Activated naive CD8-positive, alpha-beta T cell treated with anti-CD3 and anti-CD28 coated beads, Interleukin-2, amount 50 U/mL, for 24 hours (primary cell): Measurements from ENCODE around the gene DDHD1.
"Not testable (repeated sequence)": the region's sequence is repeated elsewhere in the genome, so short reads cannot be mapped to it uniquely, and the experiment has no call there.

Experiments used
- ATAC-seq: fragments of 150-1000 bp; cut with Tn5 transposase; one replicate; pipeline ENCODE4 v1.10.0; 2021
- DNase-seq: peaks from one replicate; pipeline ENCODE4 v3.0.0; 2021
- H3K27ac Mint-ChIP-seq: one replicate; pipeline ENCODE4 v1.8.0; 2021; ENCODE audit warnings: mild to moderate bottlenecking, mixed read lengths
- H3K27me3 Mint-ChIP-seq: one replicate; pipeline ENCODE4 v1.8.0; 2021; ENCODE audit warnings: mixed read lengths
- H3K36me3 Mint-ChIP-seq: one replicate; pipeline ENCODE4 v1.8.0; 2021; ENCODE audit warnings: low read depth, mixed read lengths
- H3K4me1 Mint-ChIP-seq: one replicate; pipeline ENCODE4 v1.8.0; 2021; ENCODE audit warnings: mixed read lengths
- H3K4me3 Mint-ChIP-seq: one replicate; pipeline ENCODE4 v1.8.0; 2021; ENCODE audit warnings: mild to moderate bottlenecking, moderate library complexity, mixed read lengths
- H3K9me3 Mint-ChIP-seq: one replicate; pipeline ENCODE4 v1.8.0; 2021; ENCODE audit warnings: mixed read lengths

DDHD1 gene

GRCh38 chr14:53106768-53107167 lies 46.4 kb downstream of the DDHD1 start:
- H3K27me3 Mint-ChIP-seq, result no peaks in the 10 kb centered on the region
- peaks cover 20% of the 10 kb centered on the region for H3K36me3 Mint-ChIP-seq
- peak overlapping the region; percentile 60 for H3K27ac Mint-ChIP-seq
- ATAC-seq (no peak), DNase-seq (no peak)
- H3K9me3 Mint-ChIP-seq, result no peaks in the 10 kb centered on the region
- no peak overlapping the region for H3K4me3 Mint-ChIP-seq
- peaks cover 17% of the 10 kb centered on the region for H3K4me1 Mint-ChIP-seq

- DNase-seq (no peak), ATAC-seq (no peak)
- peaks cover 23% of the 10 kb centered on the region for H3K36me3 Mint-ChIP-seq
- no peaks in the 10 kb centered on the region for H3K27me3 Mint-ChIP-seq
- no peak overlapping the region for H3K27ac Mint-ChIP-seq
- no peaks in the 10 kb centered on the region for H3K9me3 Mint-ChIP-seq
- no peak overlapping the region for H3K4me3 Mint-ChIP-seq
- peaks cover 17% of the 10 kb centered on the region for H3K4me1 Mint-ChIP-seq
Measured at GRCh38 chr14:53103636-53104340, 49.3 kb downstream of the DDHD1 start.

GRCh38 chr14:53093206-53093605 lies 59.9 kb downstream of the DDHD1 start:
- Mint-ChIP-seq H3K4me3 (no peak overlapping the region), H3K36me3 (peaks cover 52% of the 10 kb centered on the region), H3K27ac (peak overlapping the region; percentile 57), H3K27me3 (no peaks in the 10 kb centered on the region), H3K4me1 (peaks cover 13% of the 10 kb centered on the region), H3K9me3 (peaks cover 9% of the 10 kb centered on the region)
- DNase-seq (no peak), ATAC-seq (no peak)

DNA sequence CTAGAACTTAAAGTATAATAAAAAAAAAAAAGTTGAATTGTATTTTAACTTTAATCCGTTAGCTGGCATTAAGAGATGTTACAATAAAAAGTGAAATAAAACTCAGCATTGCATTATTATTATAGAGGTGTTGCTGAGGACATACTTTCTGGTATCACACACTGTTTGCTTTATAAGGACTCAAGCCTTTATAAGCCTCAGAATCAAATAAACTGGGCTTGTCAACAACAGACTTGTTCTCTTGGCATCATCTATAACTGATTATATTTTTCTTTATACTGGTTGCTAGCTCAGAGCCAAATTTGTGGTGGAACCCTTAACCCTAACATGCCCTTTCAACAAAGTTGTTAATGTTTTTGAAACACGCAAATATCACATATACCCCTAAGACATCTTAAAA lies 62.3 kb downstream of the DDHD1 start:
- Mint-ChIP-seq H3K27ac (no peak overlapping the region), H3K27me3 (no peaks in the 10 kb centered on the region), H3K4me3 (no peak overlapping the region), H3K9me3 (peaks cover 9% of the 10 kb centered on the region), H3K36me3 (peaks cover 59% of the 10 kb centered on the region), H3K4me1 (peaks cover 23% of the 10 kb centered on the region)
- ATAC-seq, result no peak
- DNase-seq, result no peak

DNA sequence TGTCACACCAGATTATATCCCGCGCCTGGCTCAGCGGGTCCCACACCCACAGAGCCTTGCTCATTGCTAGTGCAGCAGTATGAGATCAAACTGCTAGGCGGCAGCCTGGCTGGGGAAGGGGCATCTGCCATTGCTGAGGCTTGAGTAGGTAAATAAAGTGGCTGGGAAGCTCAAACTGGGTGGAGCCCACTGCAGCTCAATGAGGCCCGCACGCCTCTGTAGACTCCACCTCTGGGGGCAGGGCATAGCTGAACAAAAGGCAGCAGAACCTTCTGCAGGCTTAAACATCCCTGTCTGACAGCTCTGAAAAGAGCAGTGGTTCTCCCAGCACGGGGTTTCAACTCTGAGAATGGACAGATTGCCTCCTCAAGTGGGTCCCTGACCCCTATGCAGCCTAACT lies 68.2 kb downstream of the DDHD1 start:
- not testable (repeated sequence) for H3K9me3 Mint-ChIP-seq, DNase-seq, H3K4me3 Mint-ChIP-seq, H3K27me3 Mint-ChIP-seq, H3K27ac Mint-ChIP-seq, ATAC-seq
- Mint-ChIP-seq H3K36me3 (peaks cover 70% of the 10 kb centered on the region), H3K4me1 (peaks cover 16% of the 10 kb centered on the region)

GRCh38 chr14:53064475-53064874 lies 88.6 kb downstream of the DDHD1 start:
- no peak overlapping the region for H3K27ac Mint-ChIP-seq
- ATAC-seq (no peak), DNase-seq (no peak)
- H3K4me1 Mint-ChIP-seq, result peaks cover 10% of the 10 kb centered on the region
- no peaks in the 10 kb centered on the region for H3K9me3 Mint-ChIP-seq
- peaks cover 22% of the 10 kb centered on the region for H3K36me3 Mint-ChIP-seq
- H3K4me3 Mint-ChIP-seq, result no peak overlapping the region
- H3K27me3 Mint-ChIP-seq, result no peaks in the 10 kb centered on the region

DNA sequence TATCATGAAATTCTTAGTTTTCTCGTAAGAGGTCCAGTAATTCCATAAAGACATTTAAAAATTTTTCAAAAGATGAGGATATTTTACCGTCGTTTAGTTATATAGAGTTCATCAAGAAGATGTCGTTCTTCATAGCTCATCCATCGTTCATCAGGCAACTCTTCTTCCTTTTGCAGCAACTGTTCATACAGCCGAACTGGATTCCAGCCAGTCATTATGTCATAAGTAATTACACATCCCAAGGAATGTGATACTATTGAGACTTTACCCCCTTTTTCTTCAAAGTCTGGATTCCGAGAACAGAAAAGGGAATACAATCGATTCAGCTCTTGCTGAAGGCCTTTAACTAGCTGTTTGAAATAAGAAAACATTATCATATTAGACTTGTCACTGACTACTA lies 90.3 kb downstream of the DDHD1 start:
- Mint-ChIP-seq H3K4me3 (no peak overlapping the region), H3K4me1 (peaks cover 12% of the 10 kb centered on the region), H3K36me3 (peaks cover 24% of the 10 kb centered on the region), H3K27ac (no peak overlapping the region), H3K27me3 (no peaks in the 10 kb centered on the region), H3K9me3 (no peaks in the 10 kb centered on the region)
- ATAC-seq (no peak), DNase-seq (no peak)

DNA sequence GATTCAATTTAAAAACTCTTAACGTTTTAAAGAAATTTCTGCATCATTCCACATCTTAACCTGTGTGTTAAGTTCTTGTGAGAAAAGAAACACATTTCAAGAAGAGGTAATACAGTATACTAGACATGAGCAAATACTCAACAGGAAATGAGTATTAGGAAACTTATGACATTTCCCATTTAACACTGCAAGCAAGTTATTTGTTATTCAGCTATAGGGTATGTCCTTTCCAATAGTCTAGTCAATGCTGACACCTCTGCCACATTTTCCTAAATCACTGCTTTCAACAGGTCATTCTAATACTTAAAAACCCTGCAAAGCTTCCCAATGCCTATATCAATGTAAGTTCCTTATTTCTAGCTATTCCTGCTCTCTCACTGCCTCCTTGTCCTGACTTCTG lies 93.1 kb downstream of the DDHD1 start:
- Mint-ChIP-seq H3K27ac (peak overlapping the region; percentile 1), H3K4me1 (peaks cover 12% of the 10 kb centered on the region), H3K9me3 (no peaks in the 10 kb centered on the region), H3K4me3 (no peak overlapping the region), H3K36me3 (peaks cover 22% of the 10 kb centered on the region), H3K27me3 (no peaks in the 10 kb centered on the region)
- ATAC-seq (peak; percentile 90), DNase-seq (no peak)

DNA sequence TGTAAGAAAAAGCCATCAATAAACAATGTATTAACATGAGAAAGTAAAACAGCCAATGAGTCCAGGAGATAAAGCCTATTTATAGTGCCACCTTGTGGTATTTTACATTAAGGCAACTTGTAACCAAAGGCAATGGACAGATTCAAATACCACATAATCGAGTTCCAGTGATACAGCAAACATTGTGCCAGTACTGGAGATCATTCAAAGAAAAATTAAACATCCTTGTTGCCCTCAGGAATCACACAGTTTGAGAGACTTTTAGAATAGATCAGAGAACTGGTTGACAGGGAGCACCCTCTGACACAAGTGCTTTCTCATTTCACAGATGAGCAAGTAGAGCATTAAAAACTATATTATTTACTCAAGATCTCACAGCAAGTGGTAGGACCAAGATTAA lies 98.1 kb downstream of the DDHD1 start:
- no peak overlapping the region for H3K4me3 Mint-ChIP-seq
- no peaks in the 10 kb centered on the region for H3K27me3 Mint-ChIP-seq
- no peak overlapping the region for H3K27ac Mint-ChIP-seq
- H3K4me1 Mint-ChIP-seq, result peaks cover 4% of the 10 kb centered on the region
- peaks cover 22% of the 10 kb centered on the region for H3K36me3 Mint-ChIP-seq
- ATAC-seq (peak; percentile 61), DNase-seq (no peak)
- H3K9me3 Mint-ChIP-seq, result no peaks in the 10 kb centered on the region

DNA sequence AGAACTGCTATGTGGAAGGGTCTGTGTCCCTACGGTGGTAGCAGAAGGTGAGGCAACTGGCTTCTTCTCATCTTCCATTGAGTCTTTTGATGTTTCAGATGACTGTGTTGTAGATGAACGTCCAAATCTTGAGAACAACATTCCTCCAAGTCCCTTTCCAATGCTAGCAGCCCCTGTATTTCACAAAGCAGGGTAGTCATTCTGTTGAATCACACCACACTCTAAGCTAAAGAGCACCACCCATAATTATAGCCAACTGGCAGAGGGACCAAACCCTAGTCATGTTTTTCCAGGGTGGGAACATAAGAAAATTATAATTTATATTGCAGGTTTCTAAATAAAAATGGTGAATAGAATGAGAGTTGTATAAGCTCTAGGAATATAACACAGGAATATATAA lies 98.7 kb downstream of the DDHD1 start:
- Mint-ChIP-seq H3K27ac (no peak overlapping the region), H3K27me3 (no peaks in the 10 kb centered on the region), H3K4me1 (peaks cover 2% of the 10 kb centered on the region), H3K36me3 (peaks cover 24% of the 10 kb centered on the region), H3K4me3 (no peak overlapping the region), H3K9me3 (no peaks in the 10 kb centered on the region)
- DNase-seq (no peak), ATAC-seq (no peak)

GRCh38 chr14:53048631-53049030 lies 104.5 kb downstream of the DDHD1 start:
- H3K27ac Mint-ChIP-seq, result no peak overlapping the region

DNA sequence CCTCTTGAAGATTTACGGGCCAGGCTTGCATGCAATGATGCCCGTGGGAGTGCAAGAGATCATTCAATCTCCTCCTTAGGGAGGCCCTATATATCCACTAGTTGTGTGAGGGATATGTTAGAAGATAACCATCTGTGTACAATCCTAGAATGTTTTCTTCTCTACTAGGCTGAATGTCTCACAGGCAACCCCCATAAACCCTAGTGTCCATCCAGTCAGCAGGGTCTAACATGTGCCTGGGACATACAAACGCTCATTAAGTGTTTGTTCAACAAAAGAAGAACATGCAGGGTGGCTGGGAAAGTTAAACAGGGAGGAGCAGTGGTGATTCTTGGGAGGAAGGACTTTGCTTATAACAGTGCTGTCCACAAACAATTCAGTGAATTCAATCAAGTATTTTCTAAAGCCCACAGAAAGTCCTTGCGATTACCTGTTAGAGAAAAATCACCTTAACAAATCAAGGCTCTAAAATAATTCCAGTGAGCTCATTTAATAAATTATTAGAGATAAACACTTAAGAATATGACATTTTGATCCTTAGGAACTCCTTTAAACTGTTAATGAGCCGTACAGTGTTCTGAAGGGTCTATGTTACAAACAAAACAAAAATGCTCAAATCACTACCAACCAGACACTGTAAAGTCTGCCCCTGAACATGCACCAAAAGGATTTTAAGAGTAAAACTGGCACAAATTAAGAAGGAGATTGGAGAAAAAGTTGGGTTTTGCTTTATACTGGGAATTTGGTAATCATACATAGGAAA lies 105.6 kb downstream of the DDHD1 start:
- no peaks in the 10 kb centered on the region for H3K4me1 Mint-ChIP-seq
- H3K4me3 Mint-ChIP-seq, result no peak overlapping the region
- DNase-seq, result no peak
- H3K27me3 Mint-ChIP-seq, result no peaks in the 10 kb centered on the region
- peaks cover 38% of the 10 kb centered on the region for H3K36me3 Mint-ChIP-seq
- H3K27ac Mint-ChIP-seq, result no peak overlapping the region
- ATAC-seq, result no peak
- no peaks in the 10 kb centered on the region for H3K9me3 Mint-ChIP-seq

More at GRCh38 chr14:53048631-53049030, 104.5 kb downstream of the DDHD1 start:
- no peak for ATAC-seq
- H3K4me3 Mint-ChIP-seq, result no peak overlapping the region
- no peak for DNase-seq
- peaks cover 30% of the 10 kb centered on the region for H3K36me3 Mint-ChIP-seq
- no peaks in the 10 kb centered on the region for H3K4me1 Mint-ChIP-seq
- H3K27me3 Mint-ChIP-seq, result no peaks in the 10 kb centered on the region
- no peaks in the 10 kb centered on the region for H3K9me3 Mint-ChIP-seq

DNA sequence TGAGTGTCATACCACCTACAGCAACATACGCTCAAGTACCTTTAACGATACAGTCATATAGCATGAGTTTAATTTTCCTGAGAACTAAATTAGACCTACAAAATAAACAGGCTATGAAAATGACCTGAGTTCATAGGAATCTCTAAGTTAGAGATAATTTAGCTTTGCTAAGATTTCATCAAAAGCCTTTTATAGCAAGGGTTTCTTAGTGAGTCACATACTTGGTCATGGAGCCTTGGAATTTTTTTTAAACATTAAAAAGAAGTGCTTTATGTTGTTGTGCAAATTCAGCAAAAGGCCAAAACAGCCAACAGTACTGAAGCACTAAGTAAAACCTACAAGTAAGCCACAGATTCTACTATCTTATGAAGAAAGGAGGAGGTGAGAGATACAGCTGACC lies 108.6 kb downstream of the DDHD1 start:
- H3K27me3 Mint-ChIP-seq, result no peaks in the 10 kb centered on the region

DNA sequence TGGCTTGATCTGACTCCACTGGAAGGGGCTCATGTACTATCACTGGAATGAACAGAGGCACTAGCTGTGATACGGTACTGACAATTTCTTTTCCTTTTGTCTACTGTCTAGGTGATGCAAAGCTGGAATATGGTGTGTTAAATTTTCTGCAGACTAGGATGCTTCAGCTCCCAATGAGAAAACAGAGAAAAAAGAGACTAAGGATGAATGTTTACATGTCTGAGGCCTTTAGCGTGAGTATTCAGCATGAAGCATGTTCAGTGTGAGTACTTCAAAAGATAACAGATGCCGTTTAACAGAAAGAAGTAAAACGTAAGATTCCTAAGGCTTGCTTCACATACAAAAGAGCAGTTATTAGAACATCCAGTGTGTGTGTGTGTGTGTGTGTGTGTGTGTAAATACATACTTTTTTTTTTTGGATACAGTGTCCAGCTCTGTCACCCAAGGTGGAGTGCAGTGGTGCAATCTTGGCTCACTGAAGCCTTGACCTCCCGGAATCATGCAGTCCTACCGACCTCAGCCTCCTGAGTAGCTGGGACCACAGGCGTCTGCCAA lies 110.0 kb downstream of the DDHD1 start:
- DNase-seq (no peak), ATAC-seq (no peak)
- Mint-ChIP-seq H3K4me3 (no peak overlapping the region), H3K36me3 (peaks cover 65% of the 10 kb centered on the region), H3K27ac (no peak overlapping the region), H3K4me1 (no peaks in the 10 kb centered on the region), H3K27me3 (no peaks in the 10 kb centered on the region), H3K9me3 (peaks cover 6% of the 10 kb centered on the region)

More for the DNA sequence above, 108.6 kb downstream of the DDHD1 start:
- DNase-seq (no peak), ATAC-seq (no peak)
- H3K4me3 Mint-ChIP-seq, result no peak overlapping the region
- H3K4me1 Mint-ChIP-seq, result no peaks in the 10 kb centered on the region
- H3K36me3 Mint-ChIP-seq, result peaks cover 59% of the 10 kb centered on the region
- H3K9me3 Mint-ChIP-seq, result no peaks in the 10 kb centered on the region
- no peak overlapping the region for H3K27ac Mint-ChIP-seq

DNA sequence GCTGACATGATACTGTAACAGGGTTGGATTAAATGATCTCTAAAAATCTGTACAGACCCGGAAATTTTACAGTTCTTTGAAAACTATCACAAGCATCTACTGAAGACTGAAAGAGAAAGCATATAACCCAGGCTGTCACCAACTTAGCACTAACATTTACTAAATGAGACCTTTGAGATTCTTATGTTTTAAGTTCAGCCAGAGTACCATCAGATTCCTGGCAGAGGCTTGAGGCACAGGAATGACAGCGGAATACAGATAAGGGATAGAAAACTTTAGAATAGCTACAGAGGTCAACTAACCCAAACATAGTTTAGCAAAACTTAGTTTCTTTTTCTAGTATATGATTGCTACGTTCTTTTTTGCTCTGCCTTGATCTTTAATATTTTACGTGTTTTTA lies 110.6 kb downstream of the DDHD1 start:
- Mint-ChIP-seq H3K27me3 (no peaks in the 10 kb centered on the region), H3K4me1 (no peaks in the 10 kb centered on the region), H3K36me3 (peaks cover 67% of the 10 kb centered on the region), H3K27ac (no peak overlapping the region), H3K4me3 (no peak overlapping the region), H3K9me3 (peaks cover 6% of the 10 kb centered on the region)
- DNase-seq (no peak), ATAC-seq (no peak)
